ENCODE data around the gene ATP6V0A4.

- TF ChIP-seq POLR2A (IDR thresholded peaks at IDR 0.05; ENCODE audit: low read depth, low read length) (no peak), POLR2AphosphoS5 (IDR thresholded peaks at IDR 0.05; ENCODE audit: low read depth, low read length) (no peak), POU2F2 (IDR thresholded peaks at IDR 0.05; ENCODE audit: low read depth, low read length) (no peak), TAF1 (IDR thresholded peaks at IDR 0.05; ENCODE audit: low read depth, low read length) (no peak)
Observed at GRCh38 chr7:138819625-138820024, 21.6 kb upstream of the ATP6V0A4 start.
